Glutamatergic neuron (in vitro differentiated cells): ENCODE measurements around the gene GFOD1. TPM values are rescaled to one million over a fixed set of nuclear protein-coding genes. Genes with fewer than 3 reads are reported as not detected.

Experiments
- DNase-seq: peaks from one replicate; pipeline ENCODE4 v3.0.0; 2022
- H3K27ac Mint-ChIP-seq: one replicate; pipeline ENCODE4 v1.8.0; 2020; ENCODE audit warnings: mild to moderate bottlenecking, mixed read lengths, inconsistent platforms; ENCODE audit not compliant: unreplicated experiment
- H3K27me3 Mint-ChIP-seq: one replicate; pipeline ENCODE4 v1.8.0; 2020; ENCODE audit warnings: mild to moderate bottlenecking, moderate library complexity, mixed read lengths, inconsistent platforms; ENCODE audit not compliant: unreplicated experiment
- H3K36me3 Mint-ChIP-seq: one replicate; pipeline ENCODE4 v1.8.0; 2020; ENCODE audit warnings: mild to moderate bottlenecking, mixed read lengths, inconsistent platforms; ENCODE audit not compliant: unreplicated experiment
- H3K4me1 Mint-ChIP-seq: one replicate; pipeline ENCODE4 v1.8.0; 2020; ENCODE audit warnings: mild to moderate bottlenecking, low read depth, mixed read lengths, inconsistent platforms; ENCODE audit not compliant: unreplicated experiment
- H3K4me3 Mint-ChIP-seq: one replicate; pipeline ENCODE4 v1.8.0; 2020; ENCODE audit warnings: mild to moderate bottlenecking, mixed read lengths, inconsistent platforms; ENCODE audit not compliant: unreplicated experiment
- H3K9me3 Mint-ChIP-seq: one replicate; pipeline ENCODE4 v1.8.0; 2020; ENCODE audit warnings: mild to moderate bottlenecking, moderate library complexity, mixed read lengths, inconsistent platforms; ENCODE audit not compliant: unreplicated experiment
- total RNA-seq: library from RNA; stranded (reverse); fragmentation: NEBNext Ultra II Directional; extraction: Animal tissue kit (Norgen Biotek cat#: 25700); gene quantifications from one replicate; pipeline ENCODE4 v1.2.1, GENCODE V29; 2021; ENCODE audit not compliant: unreplicated experiment
- TF ChIP-seq, protein P1 (sequence below): fragments of 200-600 bp; sonication (generic); IDR thresholded peaks from one replicate; pipeline ENCODE4 v1.5.0; 2021; ENCODE audit not compliant: partially characterized antibody, unreplicated experiment

Gene GFOD1
- total RNA-seq, 1 donor from 2014 or later: 4.1 TPM

DNA sequence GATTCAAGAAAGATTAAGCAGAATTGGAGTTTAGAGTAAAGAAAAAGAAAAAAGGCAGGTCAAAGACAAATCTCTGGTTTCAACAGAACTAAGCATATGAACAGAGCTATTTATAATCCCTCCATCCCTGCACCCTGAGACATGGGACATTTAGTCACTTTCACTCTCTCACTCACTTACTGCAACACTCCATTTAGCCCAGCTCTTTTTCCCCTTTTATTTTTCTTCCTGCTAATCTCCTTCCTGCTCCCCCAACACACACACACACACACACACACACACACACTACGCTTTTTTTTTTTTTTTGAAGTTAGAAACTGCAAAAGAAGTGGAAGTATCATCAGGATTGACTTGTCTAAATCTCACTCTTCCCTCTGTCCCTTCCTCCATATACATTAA is 113.9 kb downstream of the GFOD1 start:
- H3K4me1 Mint-ChIP-seq: peaks cover 3% of the 10 kb centered on the region
- no peak for DNase-seq
- H3K27me3 Mint-ChIP-seq: no peaks in the 10 kb centered on the region
- no peak overlapping the region for H3K27ac Mint-ChIP-seq
- H3K36me3 Mint-ChIP-seq: no peaks in the 10 kb centered on the region
- TF ChIP-seq, protein P1, sequence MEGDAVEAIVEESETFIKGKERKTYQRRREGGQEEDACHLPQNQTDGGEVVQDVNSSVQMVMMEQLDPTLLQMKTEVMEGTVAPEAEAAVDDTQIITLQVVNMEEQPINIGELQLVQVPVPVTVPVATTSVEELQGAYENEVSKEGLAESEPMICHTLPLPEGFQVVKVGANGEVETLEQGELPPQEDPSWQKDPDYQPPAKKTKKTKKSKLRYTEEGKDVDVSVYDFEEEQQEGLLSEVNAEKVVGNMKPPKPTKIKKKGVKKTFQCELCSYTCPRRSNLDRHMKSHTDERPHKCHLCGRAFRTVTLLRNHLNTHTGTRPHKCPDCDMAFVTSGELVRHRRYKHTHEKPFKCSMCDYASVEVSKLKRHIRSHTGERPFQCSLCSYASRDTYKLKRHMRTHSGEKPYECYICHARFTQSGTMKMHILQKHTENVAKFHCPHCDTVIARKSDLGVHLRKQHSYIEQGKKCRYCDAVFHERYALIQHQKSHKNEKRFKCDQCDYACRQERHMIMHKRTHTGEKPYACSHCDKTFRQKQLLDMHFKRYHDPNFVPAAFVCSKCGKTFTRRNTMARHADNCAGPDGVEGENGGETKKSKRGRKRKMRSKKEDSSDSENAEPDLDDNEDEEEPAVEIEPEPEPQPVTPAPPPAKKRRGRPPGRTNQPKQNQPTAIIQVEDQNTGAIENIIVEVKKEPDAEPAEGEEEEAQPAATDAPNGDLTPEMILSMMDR: no peak
- H3K9me3 Mint-ChIP-seq: peaks cover 3% of the 10 kb centered on the region
- H3K4me3 Mint-ChIP-seq: no peak overlapping the region

DNA sequence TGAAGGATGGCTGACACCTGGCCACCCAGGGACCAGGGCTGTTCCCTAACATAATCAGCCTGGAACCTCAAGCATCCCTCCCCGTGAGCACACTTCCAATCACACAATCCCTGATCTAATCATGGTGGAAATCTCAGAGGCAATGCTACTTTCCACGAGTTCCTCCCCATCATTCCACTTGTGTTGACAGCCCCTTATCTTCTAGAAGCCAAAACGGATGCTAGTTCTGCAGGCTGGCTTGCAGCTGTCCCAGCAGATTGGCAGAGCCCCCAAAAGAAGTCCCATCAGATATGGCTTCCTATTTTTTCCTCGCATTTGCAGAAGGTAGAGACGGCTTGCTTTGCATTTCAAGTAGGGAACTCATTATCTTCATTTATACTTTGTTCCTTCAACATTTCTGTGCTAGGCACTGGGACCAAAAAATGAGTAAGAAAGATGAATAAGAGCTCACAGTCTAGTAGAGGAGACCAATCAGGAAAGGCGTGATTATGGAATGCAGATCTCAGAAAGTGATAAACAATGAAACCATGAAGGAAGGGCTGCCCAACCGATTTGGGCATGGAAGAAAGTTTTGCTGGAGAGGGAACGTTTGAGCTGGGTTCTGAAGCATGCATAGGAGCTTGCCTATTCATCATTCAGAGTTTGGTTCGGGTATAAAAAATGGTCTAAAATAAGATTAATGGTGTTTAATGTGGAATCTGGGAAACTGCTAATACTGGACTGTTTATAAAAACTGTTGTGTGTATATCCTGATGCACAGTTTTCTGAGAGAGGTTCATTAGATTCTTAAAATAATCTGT is 114.5 kb downstream of the GFOD1 start:
- Mint-ChIP-seq H3K4me1 (peaks cover 3% of the 10 kb centered on the region), H3K9me3 (peaks cover 3% of the 10 kb centered on the region), H3K27ac (no peak overlapping the region), H3K27me3 (no peaks in the 10 kb centered on the region), H3K36me3 (no peaks in the 10 kb centered on the region), H3K4me3 (no peak overlapping the region)
- no peak for DNase-seq
- TF ChIP-seq, protein P1: no peak

DNA sequence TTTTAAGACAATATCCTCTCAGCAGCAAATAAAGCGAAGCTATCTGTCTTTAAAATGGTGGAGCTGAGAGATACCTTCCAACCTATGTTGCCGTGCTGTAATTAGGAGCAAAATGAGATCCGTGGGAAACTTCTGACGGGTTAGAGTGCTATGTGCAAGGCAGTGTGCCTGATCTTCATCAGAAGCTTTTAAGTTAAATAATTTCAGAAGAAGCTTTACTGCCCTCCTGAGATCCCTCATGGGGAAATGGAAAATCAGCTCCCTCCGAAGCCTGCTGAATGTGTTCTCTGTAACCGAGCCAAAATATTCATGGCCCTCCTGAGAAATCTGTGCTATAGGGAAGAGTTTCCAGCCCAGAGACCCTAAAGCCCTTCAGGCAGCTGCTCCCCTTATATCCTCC is 115.3 kb downstream of the GFOD1 start:
- Mint-ChIP-seq H3K4me3 (no peak overlapping the region), H3K27me3 (no peaks in the 10 kb centered on the region), H3K27ac (no peak overlapping the region), H3K36me3 (no peaks in the 10 kb centered on the region), H3K4me1 (peaks cover 7% of the 10 kb centered on the region), H3K9me3 (no peaks in the 10 kb centered on the region)
- DNase-seq: no peak
- TF ChIP-seq, protein P1: no peak

DNA sequence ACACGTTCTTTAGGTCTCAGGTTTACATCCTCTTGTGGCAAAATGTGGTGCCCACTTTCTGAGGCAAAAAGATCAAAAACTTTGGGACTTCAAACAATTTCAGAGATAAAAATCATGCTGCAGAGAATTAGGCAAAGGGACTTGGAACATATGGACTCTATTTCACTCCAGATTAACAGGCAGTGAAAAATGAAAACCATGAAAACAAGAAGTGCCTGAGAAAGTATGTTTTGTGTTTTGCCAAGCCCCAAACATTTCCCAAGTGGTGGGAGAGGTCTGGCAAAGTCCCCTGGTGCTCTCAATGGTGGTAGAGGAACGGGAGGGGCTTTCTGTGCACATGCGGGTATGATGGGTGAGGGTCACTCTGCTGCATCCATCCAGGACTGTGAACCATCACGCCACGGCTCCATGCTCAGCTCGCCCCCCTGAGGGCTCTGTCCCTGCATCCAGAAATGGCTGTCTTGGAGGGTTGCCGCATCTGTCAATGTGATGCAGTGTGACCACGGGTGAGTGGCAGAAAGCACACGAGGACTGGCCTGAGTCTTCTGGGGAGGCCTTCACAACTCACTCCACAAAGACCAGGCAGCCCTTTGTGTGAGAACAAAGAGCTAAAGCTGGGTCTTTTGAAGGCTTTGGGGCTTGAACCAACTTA is 115.9 kb downstream of the GFOD1 start:
- H3K4me3 Mint-ChIP-seq: no peak overlapping the region
- no peak for DNase-seq
- H3K27ac Mint-ChIP-seq: no peak overlapping the region
- no peaks in the 10 kb centered on the region for H3K27me3 Mint-ChIP-seq
- peaks cover 7% of the 10 kb centered on the region for H3K4me1 Mint-ChIP-seq
- TF ChIP-seq, protein P1: no peak
- no peaks in the 10 kb centered on the region for H3K36me3 Mint-ChIP-seq
- no peaks in the 10 kb centered on the region for H3K9me3 Mint-ChIP-seq

DNA sequence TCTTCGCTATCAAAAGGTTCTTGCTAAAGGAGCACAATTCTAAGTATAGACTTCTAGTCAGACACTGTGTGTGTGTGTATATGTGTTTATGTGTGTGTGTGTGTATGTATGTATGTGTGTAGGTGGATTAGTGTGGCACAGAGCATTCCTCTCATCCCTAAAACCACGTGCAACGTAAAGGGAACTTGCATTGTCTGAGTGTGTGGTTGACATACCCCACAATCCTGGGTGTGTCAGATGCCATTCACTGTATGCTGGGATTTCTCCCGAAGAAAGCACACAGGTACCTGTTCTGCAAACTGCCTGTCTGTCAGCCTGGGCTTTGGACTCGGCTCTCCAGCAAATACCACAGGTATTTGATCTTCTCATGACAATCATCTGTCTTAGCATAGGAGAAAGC is 116.8 kb downstream of the GFOD1 start:
- Mint-ChIP-seq H3K27ac (no peak overlapping the region), H3K4me1 (peaks cover 7% of the 10 kb centered on the region), H3K9me3 (no peaks in the 10 kb centered on the region), H3K27me3 (no peaks in the 10 kb centered on the region), H3K36me3 (no peaks in the 10 kb centered on the region), H3K4me3 (no peak overlapping the region)
- no peak for DNase-seq
- TF ChIP-seq, protein P1: no peak
